ENCODE results near the gene SELENOH.

DNA sequence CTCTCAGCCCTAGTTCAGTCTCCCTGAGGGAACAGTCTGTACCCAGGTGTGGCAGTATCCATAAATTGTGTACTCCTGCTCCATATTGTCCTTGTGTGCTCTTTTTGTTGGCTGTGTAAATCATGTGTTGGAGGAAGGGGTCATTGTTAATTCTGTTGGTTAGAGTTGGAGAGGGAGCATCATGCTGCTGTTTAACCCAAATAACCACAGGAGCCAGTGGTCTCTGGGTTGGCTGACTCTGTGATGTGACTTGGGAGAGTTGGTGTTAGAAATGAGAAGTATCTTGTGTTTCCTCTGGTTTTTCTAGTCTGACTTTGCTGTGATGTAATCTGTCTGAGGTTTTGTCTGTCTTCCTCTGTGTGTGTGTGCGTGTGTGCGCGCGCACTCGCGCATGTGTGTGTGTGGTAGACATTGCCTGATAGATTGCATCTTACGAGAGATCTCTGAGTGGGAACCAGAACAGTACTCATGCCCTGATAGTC is 50.8 kb downstream of the SELENOH start:
- TF ChIP-seq ESRRA (IDR thresholded peaks at IDR 0.05; ENCODE audit: borderline replicate concordance, low read length): no peak
- TF ChIP-seq, protein P1, sequence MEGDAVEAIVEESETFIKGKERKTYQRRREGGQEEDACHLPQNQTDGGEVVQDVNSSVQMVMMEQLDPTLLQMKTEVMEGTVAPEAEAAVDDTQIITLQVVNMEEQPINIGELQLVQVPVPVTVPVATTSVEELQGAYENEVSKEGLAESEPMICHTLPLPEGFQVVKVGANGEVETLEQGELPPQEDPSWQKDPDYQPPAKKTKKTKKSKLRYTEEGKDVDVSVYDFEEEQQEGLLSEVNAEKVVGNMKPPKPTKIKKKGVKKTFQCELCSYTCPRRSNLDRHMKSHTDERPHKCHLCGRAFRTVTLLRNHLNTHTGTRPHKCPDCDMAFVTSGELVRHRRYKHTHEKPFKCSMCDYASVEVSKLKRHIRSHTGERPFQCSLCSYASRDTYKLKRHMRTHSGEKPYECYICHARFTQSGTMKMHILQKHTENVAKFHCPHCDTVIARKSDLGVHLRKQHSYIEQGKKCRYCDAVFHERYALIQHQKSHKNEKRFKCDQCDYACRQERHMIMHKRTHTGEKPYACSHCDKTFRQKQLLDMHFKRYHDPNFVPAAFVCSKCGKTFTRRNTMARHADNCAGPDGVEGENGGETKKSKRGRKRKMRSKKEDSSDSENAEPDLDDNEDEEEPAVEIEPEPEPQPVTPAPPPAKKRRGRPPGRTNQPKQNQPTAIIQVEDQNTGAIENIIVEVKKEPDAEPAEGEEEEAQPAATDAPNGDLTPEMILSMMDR (IDR thresholded peaks at IDR 0.05): no peak
- no peak for TF ChIP-seq MYC (IDR thresholded peaks at IDR 0.05; ENCODE audit: borderline replicate concordance, low read length)
- TF ChIP-seq, protein P2, sequence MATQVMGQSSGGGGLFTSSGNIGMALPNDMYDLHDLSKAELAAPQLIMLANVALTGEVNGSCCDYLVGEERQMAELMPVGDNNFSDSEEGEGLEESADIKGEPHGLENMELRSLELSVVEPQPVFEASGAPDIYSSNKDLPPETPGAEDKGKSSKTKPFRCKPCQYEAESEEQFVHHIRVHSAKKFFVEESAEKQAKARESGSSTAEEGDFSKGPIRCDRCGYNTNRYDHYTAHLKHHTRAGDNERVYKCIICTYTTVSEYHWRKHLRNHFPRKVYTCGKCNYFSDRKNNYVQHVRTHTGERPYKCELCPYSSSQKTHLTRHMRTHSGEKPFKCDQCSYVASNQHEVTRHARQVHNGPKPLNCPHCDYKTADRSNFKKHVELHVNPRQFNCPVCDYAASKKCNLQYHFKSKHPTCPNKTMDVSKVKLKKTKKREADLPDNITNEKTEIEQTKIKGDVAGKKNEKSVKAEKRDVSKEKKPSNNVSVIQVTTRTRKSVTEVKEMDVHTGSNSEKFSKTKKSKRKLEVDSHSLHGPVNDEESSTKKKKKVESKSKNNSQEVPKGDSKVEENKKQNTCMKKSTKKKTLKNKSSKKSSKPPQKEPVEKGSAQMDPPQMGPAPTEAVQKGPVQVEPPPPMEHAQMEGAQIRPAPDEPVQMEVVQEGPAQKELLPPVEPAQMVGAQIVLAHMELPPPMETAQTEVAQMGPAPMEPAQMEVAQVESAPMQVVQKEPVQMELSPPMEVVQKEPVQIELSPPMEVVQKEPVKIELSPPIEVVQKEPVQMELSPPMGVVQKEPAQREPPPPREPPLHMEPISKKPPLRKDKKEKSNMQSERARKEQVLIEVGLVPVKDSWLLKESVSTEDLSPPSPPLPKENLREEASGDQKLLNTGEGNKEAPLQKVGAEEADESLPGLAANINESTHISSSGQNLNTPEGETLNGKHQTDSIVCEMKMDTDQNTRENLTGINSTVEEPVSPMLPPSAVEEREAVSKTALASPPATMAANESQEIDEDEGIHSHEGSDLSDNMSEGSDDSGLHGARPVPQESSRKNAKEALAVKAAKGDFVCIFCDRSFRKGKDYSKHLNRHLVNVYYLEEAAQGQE (IDR thresholded peaks at IDR 0.05): no peak
- no peak for TF ChIP-seq HDAC2 (IDR thresholded peaks at IDR 0.05)
- TF ChIP-seq CBX8 (IDR thresholded peaks at IDR 0.05): no peak
- no peak for TF ChIP-seq RAD21 (conservative IDR thresholded peaks at IDR 0.05 in 1 of 2, IDR thresholded peaks at IDR 0.05 in 1 of 2)

All from A549 (cell line).